Coronary artery (tissue), 2 donors: ENCODE results near the gene PLEKHG1.

Experiments
- DNase-seq: peaks from one replicate; pipeline ENCODE4 v3.0.0-alpha.2; 2017; ENCODE audit warnings: low spot score
- H3K27ac ChIP-seq, 2 donors: fragments of 200-600 bp; sonication (generic); one replicate each; pipeline ENCODE4 v1.5.1; 2016 to 2019
- H3K4me3 ChIP-seq: fragments of 200-600 bp; sonication (generic); 2 replicates; pipeline ENCODE4 v1.5.1; 2016; ENCODE audit warnings: mild to moderate bottlenecking, moderate library complexity
- CTCF ChIP-seq: fragments of 200-600 bp; sonication (generic); IDR thresholded peaks from one replicate; pipeline ENCODE4 v1.5.1; 2019; ENCODE audit warnings: antibody characterized with exemption

The PLEKHG1 gene

GRCh38 chr6:150606168-150606591 lies 6.5 kb downstream of the PLEKHG1 start:
- H3K27ac ChIP-seq: no peak overlapping the region
- no peak for DNase-seq
- TF ChIP-seq CTCF: no peak
- no peak overlapping the region for H3K4me3 ChIP-seq

DNA sequence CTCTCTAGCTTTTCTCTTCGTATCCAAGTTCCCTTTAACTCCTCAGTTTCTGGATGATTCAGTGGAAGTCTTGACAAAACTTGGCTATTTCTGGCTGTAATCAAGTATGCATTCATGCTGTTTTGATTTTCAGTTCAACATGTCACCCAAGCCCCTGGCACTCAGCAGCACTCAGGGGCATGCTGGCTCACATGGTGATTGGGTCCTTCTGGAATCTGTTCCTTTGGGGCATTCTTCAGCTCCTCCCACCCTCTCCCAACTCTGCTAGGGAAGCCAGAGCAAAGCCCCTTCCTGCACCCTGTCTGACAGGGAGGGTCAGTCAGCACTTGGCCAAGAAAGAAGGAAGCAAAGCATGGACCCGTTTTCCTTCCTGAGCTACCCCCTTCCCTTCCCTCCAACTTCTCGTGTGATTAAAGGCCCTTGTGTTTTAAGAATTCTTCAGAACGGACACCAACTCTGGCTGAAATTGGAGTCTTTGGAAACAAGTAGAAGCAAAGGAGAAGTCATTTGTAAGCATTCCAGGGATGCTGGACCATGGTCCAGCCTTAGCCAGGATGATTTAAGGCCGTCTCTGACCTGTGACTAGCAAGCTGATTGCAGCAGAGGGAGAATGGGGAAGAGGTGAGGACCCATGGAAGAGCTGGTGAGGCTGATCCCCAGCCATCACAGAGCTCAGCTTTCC lies 7.1 kb downstream of the PLEKHG1 start:
- Histone ChIP-seq H3K27ac (no peak overlapping the region), H3K4me3 (no peak overlapping the region)
- TF ChIP-seq CTCF: no peak
- no peak for DNase-seq

GRCh38 chr6:150607329-150607650 lies 7.6 kb downstream of the PLEKHG1 start:
- no peak overlapping the region for H3K4me3 ChIP-seq
- no peak for TF ChIP-seq CTCF
- H3K27ac ChIP-seq: no peak overlapping the region
- no peak for DNase-seq

DNA sequence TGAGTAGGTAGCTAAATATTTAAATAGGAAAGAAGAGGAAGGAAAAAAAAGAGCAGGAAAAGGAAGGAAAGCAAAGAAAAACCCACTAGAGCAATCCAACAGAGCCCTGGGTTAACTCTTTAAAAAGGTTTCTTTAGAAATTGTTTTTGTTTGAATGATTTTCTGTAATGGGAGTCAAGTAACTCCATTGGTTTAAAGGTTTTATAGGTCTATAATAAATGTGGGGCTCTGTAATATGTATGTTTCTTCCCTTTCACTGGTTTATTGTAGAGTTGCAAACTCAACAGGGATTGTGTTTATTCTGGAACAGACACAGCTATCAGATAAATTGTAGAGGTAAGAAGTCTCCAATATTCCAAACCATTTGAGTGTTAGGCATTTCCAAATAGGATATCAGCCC lies 10.9 kb downstream of the PLEKHG1 start:
- Histone ChIP-seq H3K27ac (no peak overlapping the region), H3K4me3 (no peak overlapping the region)
- TF ChIP-seq CTCF: no peak
- DNase-seq: no peak

- no peak for DNase-seq
- H3K27ac ChIP-seq: no peak overlapping the region
- TF ChIP-seq CTCF: no peak
- no peak overlapping the region for H3K4me3 ChIP-seq
Measured at GRCh38 chr6:150613269-150613668, 13.6 kb downstream of the PLEKHG1 start.

DNA sequence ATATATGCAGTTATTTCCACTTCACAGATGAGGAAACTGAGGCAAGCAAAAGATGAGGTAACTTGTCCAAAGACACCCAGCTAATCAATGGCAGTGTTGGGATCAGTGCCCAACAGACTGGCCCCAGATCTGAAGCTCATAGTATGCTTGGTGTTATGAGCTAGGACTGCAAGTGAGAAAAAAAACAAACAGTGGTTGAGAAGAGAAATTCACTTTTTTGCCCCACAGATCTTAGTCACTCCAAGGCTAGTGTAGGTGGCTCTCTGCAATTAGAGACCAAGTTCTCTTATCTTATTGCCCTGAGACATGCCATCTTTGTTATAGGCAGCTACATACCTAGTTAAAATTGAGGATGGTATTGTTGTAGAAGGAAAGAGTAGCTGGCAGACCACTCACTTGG lies 16.3 kb downstream of the PLEKHG1 start:
- H3K27ac ChIP-seq: no peak overlapping the region
- no peak overlapping the region for H3K4me3 ChIP-seq
- TF ChIP-seq CTCF: no peak
- DNase-seq: no peak

DNA sequence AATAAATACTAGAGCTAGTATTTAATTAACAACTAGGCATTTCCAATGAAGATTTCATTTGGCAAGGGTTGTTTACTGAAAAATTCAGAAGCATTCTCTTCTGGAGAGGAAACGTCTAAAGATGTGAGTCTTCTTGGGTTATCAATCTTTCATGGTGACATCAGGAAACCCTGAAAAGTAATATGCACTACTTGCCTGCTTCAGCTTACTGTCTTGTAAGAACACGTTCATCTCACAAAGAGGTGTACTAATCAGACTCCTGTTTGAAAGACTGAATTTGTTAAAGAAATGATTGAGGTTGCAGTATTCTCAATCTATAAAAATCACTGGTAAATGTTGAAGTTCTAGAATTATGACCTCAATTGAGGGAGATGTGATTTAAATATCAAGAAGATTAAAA lies 16.9 kb downstream of the PLEKHG1 start:
- Histone ChIP-seq H3K4me3 (no peak overlapping the region), H3K27ac (no peak overlapping the region)
- no peak for TF ChIP-seq CTCF
- no peak for DNase-seq
